Tibial nerve (tissue), 4 donors: ENCODE measurements around the gene OR10A7. TPM values are rescaled to one million over a fixed set of nuclear protein-coding genes. Genes with fewer than 3 reads are reported as not detected.
A peak's percentile ranks its signal among the peaks of the same experiment; 100 is the strongest.

ENCODE experiments used
- DNase-seq, 2 donors: peaks; one replicate each; pipeline ENCODE4 v3.0.0-alpha.2; 2019; ENCODE audit warnings: low spot score in 2 of 2
- H3K27ac ChIP-seq, 4 donors: fragments of 200-600 bp; sonication (generic) in 3 of 4; one replicate each; pipeline ENCODE4 v1.5.1; 2017 to 2019; ENCODE audit warnings: mild to moderate bottlenecking in 1 of 4
- H3K27me3 ChIP-seq, 2 donors: fragments of 200-600 bp; sonication (generic) in 1 of 2; one replicate each; pipeline versions ENCODE4 v1.5.1 to v1.6.0; 2017 to 2019
- H3K36me3 ChIP-seq, 3 donors: fragments of 200-600 bp; sonication (generic); one replicate each; pipeline ENCODE4 v1.5.1; 2018 to 2019
- H3K4me1 ChIP-seq, 4 donors: fragments of 200-600 bp; sonication (generic) in 3 of 4; one replicate each; pipeline ENCODE4 v1.5.1; 2017 to 2019
- H3K4me3 ChIP-seq, 4 donors: fragments of 200-600 bp; sonication (generic) in 3 of 4; one replicate each; pipeline ENCODE4 v1.5.1; 2017 to 2019; ENCODE audit warnings: mild to moderate bottlenecking in 1 of 4, moderate library complexity in 1 of 4
- H3K9me3 ChIP-seq, 4 donors: fragments of 200-600 bp; sonication (generic) in 3 of 4; one replicate each; pipeline ENCODE4 v1.5.1; 2017 to 2019
- CTCF ChIP-seq, 5 experiments: fragments of 200-600 bp in 3 of 5; fragments of 450-650 bp in 2 of 5; sonication (generic) in 3 of 5; IDR thresholded peaks; one replicate each; pipeline ENCODE4 v1.5.1; 2016 to 2019; ENCODE audit warnings: antibody characterized with exemption in 5 of 5, mild to moderate bottlenecking in 3 of 5, moderate library complexity in 2 of 5
- EP300 ChIP-seq, 2 donors: sonication (generic); formaldehyde crosslinking; IDR thresholded peaks; one replicate each; pipeline ENCODE4 v1.6.1; 2017; ENCODE audit warnings: antibody characterized with exemption in 2 of 2, mild to moderate bottlenecking in 1 of 2
- POLR2A ChIP-seq, 2 donors: fragments of 450-650 bp; IDR thresholded peaks; one replicate each; pipeline ENCODE4 v1.6.1; 2017; ENCODE audit warnings: antibody characterized with exemption in 2 of 2, mild to moderate bottlenecking in 2 of 2, moderate library complexity in 2 of 2
- whole genome bisulfite sequencing, 2 donors: methylation state at CpG; one replicate each; pipeline ENCODE4 v1.1.5; 2018; 5-methylcytosine and 5-hydroxymethylcytosine counted together
- total RNA-seq, 4 donors: library from RNA; depleted of rRNA; stranded (reverse); fragments of >200 nt; gene quantifications; one replicate each; pipeline ENCODE4 v1.1.0, GENCODE V29; 2016

Gene OR10A7
- total RNA-seq, 4 donors from 2014 or later, result not detected

GRCh38 chr12:55188974-55189556 lies 31.8 kb upstream of the OR10A7 start:
- Histone ChIP-seq H3K27ac (no peak overlapping the region), H3K4me3 (no peak overlapping the region), H3K9me3 (peaks cover 0 to 3% (median 0%) of the 10 kb centered on the region in 4 donors), H3K36me3 (no peaks in the 10 kb centered on the region), H3K4me1 (no peaks in the 10 kb centered on the region), H3K27me3 (no peaks in the 10 kb centered on the region)
- DNase-seq, result peak in 1 of 2 donors; percentile 80
- 1 to 2% methylated on average over 4 of the region's 4 CpGs for WGBS, 2 donors
- TF ChIP-seq EP300 (IDR thresholded peaks at IDR 0.05) (no peak), CTCF (IDR thresholded peaks at IDR 0.05) (peak; percentile 58 to 82 (median 69)), POLR2A (IDR thresholded peaks at IDR 0.05) (no peak)

- no peak for TF ChIP-seq POLR2A (IDR thresholded peaks at IDR 0.05)
- no peak for TF ChIP-seq EP300 (IDR thresholded peaks at IDR 0.05)
- no peak for TF ChIP-seq CTCF (IDR thresholded peaks at IDR 0.05)
- Histone ChIP-seq H3K27me3 (no peaks in the 10 kb centered on the region), H3K4me3 (no peak overlapping the region), H3K9me3 (peaks cover 0 to 3% (median 0%) of the 10 kb centered on the region in 4 donors), H3K4me1 (no peaks in the 10 kb centered on the region), H3K27ac (no peak overlapping the region), H3K36me3 (no peaks in the 10 kb centered on the region)
- no peak for DNase-seq
- WGBS, 2 donors, result 87 to 90% methylated on average over 3 of the region's 3 CpGs
These were observed 26.4 kb upstream of the OR10A7 start for GRCh38 chr12:55194382-55194781.

- no peaks in the 10 kb centered on the region for H3K27me3 ChIP-seq
- WGBS, 2 donors, result 61 to 65% methylated on average over 1 of the region's 1 CpG
- TF ChIP-seq EP300 (IDR thresholded peaks at IDR 0.05), result no peak
- no peak for TF ChIP-seq POLR2A (IDR thresholded peaks at IDR 0.05)
- TF ChIP-seq CTCF (IDR thresholded peaks at IDR 0.05), result no peak
These were observed 5.7 kb downstream of the OR10A7 start for GRCh38 chr12:55226523-55226922.

GRCh38 chr12:55227643-55228042 lies 6.8 kb downstream of the OR10A7 start:
- no peaks in the 10 kb centered on the region for H3K27me3 ChIP-seq
- H3K4me1 ChIP-seq, result no peaks in the 10 kb centered on the region
- TF ChIP-seq POLR2A (IDR thresholded peaks at IDR 0.05), result no peak
- no peak for TF ChIP-seq CTCF (IDR thresholded peaks at IDR 0.05)
- no peak for TF ChIP-seq EP300 (IDR thresholded peaks at IDR 0.05)
- WGBS, 2 donors, result 33 to 45% methylated on average over 3 of the region's 3 CpGs
- no peak overlapping the region for H3K27ac ChIP-seq
- DNase-seq, result no peak
- H3K9me3 ChIP-seq, result no peaks in the 10 kb centered on the region
- H3K36me3 ChIP-seq, result no peaks in the 10 kb centered on the region
- no peak overlapping the region for H3K4me3 ChIP-seq

More at GRCh38 chr12:55226523-55226922, 5.7 kb downstream of the OR10A7 start:
- Histone ChIP-seq H3K27ac (no peak overlapping the region), H3K4me1 (no peaks in the 10 kb centered on the region), H3K4me3 (no peak overlapping the region), H3K9me3 (no peaks in the 10 kb centered on the region), H3K36me3 (no peaks in the 10 kb centered on the region)
- no peak for DNase-seq

GRCh38 chr12:55244309-55244708 lies 23.5 kb downstream of the OR10A7 start, which contains the start of gene OR6C74:
Gene OR6C74 (plus strand): TSS chr12:55244609. CDS start chr12:55247288, 2,679 bp downstream.
- TF ChIP-seq POLR2A (IDR thresholded peaks at IDR 0.05), result no peak
- TF ChIP-seq EP300 (IDR thresholded peaks at IDR 0.05), result no peak
- TF ChIP-seq CTCF (IDR thresholded peaks at IDR 0.05), result no peak
- Histone ChIP-seq H3K9me3 (no peaks in the 10 kb centered on the region), H3K4me1 (no peaks in the 10 kb centered on the region), H3K27me3 (no peaks in the 10 kb centered on the region), H3K36me3 (no peaks in the 10 kb centered on the region), H3K4me3 (no peak within 1 kb of the TSS), H3K27ac (no peak within 1 kb of the TSS)
- no peak for DNase-seq
- 92 to 96% methylated on average over 3 of the region's 3 CpGs for WGBS, 2 donors
